ENCODE data around the gene YY1AP1.
"Not testable (repeated sequence)": the region's sequence is repeated elsewhere in the genome, so short reads cannot be mapped to it uniquely, and the experiment has no call there.

YY1AP1 gene

DNA sequence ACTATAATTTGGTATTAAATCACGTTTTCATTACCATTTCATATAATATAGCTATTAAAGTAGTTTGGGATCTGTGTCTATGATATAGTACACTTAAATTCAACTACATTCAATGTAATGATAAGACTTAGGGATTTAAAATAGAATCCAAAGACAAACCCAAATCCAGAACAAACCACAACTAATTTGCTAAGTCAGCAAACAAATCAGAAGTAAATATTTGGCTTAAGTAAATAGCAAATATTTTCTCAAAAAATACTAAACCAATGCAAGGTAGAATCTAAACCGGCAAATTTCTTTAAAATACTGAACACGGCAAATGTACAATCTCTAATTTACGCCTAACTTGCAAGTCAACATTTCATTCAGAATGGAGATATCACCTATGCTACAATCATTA is 16.8 kb downstream of the YY1AP1 start:
- H3K9ac ChIP-seq (ENCODE audit: low read length in 2 of 2), result no peak overlapping the region
- no peaks in the 10 kb centered on the region for H3K27me3 ChIP-seq (ENCODE audit: control insufficient read depth in 1 of 2, insufficient read depth in 2 of 2, low read length in 2 of 2)
- H3K36me3 ChIP-seq (ENCODE audit: control insufficient read depth in 2 of 2, insufficient read depth in 2 of 2, low read length in 2 of 2), result peaks cover 61 to 70% of the 10 kb centered on the region in 2 donors
- H3K9me3 ChIP-seq (ENCODE audit: control insufficient read depth in 2 of 2, low read length in 2 of 2), result no peaks in the 10 kb centered on the region
- no peaks in the 10 kb centered on the region for H3K4me1 ChIP-seq (ENCODE audit: control insufficient read depth, insufficient read depth, low read length)
- H3K4me3 ChIP-seq (ENCODE audit: low read length in 2 of 2), result no peak overlapping the region
- H3K27ac ChIP-seq (ENCODE audit: low read length), result no peak overlapping the region

DNA sequence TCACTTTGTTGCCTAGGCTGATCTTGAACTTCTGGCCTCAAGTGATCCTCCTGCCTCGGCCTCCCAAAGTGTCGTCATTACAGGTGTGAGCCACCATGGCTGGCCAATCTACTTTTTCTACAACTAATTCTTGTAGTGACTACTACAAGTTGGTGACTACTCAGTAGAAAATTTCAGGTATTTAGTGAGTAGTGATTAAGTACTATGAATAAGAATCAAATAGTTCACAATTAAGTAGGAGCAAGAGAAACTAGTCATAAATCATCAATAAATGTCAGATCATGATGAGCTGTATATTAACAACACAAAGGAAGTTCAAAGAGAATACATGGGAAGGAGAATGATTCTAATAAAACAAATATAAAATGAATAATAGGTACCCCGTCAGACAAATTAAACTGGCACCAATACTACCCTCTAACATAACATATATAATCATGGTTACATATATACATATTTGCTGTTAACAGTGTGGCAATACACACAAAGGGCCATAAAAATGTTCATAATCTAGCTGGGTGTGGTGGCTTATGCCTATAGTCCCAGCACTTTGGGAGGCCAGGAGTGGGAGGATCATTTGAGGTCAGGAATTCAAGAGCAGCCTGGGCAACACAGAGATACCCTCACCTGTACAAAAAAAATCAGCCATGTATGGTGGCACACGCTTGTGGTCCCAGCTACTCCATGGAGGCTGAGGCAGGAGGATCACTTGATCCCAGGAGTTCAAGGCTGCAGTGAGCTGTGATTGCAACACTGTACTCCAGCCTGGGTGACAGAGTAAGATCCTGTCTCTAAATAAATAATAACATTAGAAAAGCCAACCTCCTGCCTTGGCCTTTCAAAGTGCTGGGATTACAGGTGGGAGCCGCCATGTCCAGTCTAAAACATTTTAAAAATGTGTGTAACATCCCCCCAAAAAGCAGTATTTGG is 19.1 kb downstream of the YY1AP1 start:
- no peaks in the 10 kb centered on the region for H3K27me3 ChIP-seq (ENCODE audit: control insufficient read depth in 1 of 2, insufficient read depth in 2 of 2, low read length in 2 of 2)
- H3K36me3 ChIP-seq (ENCODE audit: control insufficient read depth in 2 of 2, insufficient read depth in 2 of 2, low read length in 2 of 2), result peaks cover 49 to 55% of the 10 kb centered on the region in 2 donors
- H3K4me1 ChIP-seq (ENCODE audit: control insufficient read depth, insufficient read depth, low read length), result no peaks in the 10 kb centered on the region
- H3K9me3 ChIP-seq (ENCODE audit: control insufficient read depth in 2 of 2, low read length in 2 of 2), result no peaks in the 10 kb centered on the region
- no peak overlapping the region for H3K27ac ChIP-seq (ENCODE audit: low read length)
- no peak overlapping the region for H3K9ac ChIP-seq (ENCODE audit: low read length in 2 of 2)
- no peak overlapping the region for H3K4me3 ChIP-seq (ENCODE audit: low read length in 2 of 2)

DNA sequence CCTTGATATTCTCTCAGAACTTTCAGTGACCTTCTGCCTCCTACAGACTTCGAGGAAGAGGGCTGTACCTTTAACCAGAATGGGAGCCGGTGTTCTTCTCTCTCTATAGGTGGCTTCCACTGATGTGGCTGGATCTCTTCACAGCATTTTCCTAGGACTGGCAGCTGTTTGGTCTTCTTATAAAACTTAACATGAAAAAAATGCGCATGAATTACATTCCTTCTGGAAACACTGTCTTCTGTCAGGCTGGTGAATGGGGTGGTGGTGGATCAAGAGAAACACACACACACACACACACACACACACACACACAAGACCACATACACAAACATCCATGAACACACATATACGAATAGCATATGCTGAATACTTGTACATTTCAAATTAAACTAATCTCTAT is 27.3 kb downstream of the YY1AP1 start:
- H3K4me1 ChIP-seq (ENCODE audit: control insufficient read depth, insufficient read depth, low read length); H3K27ac ChIP-seq (ENCODE audit: low read length); H3K9ac ChIP-seq (ENCODE audit: low read length in 2 of 2); H3K27me3 ChIP-seq (ENCODE audit: control insufficient read depth in 1 of 2, insufficient read depth in 2 of 2, low read length in 2 of 2); H3K9me3 ChIP-seq (ENCODE audit: control insufficient read depth in 2 of 2, low read length in 2 of 2); H3K4me3 ChIP-seq (ENCODE audit: low read length in 2 of 2): not testable (repeated sequence)
- peaks cover 29 to 41% of the 10 kb centered on the region in 2 donors for H3K36me3 ChIP-seq (ENCODE audit: control insufficient read depth in 2 of 2, insufficient read depth in 2 of 2, low read length in 2 of 2)

DNA sequence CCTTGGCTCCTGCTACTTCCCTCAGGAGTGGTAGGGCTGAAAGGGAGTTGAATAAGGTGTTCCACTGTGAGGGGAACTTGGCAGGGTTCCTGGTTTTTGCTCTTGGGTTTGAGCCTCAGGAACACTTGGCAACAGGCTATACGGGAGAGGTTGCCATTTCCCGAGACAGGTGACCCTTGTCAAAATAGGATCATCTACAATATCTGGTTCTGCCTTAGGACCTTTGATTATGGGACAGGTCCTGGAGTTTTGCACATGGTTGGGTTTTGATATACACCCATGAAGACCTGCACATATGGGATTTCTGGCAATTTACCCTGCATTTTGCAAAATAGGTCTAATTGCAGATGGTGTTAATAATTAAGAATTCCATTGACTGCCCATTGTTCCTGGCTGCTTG is 31.1 kb downstream of the YY1AP1 start:
- H3K27ac ChIP-seq (ENCODE audit: low read length), result no peak overlapping the region
- H3K4me1 ChIP-seq (ENCODE audit: control insufficient read depth, insufficient read depth, low read length), result no peaks in the 10 kb centered on the region
- H3K27me3 ChIP-seq (ENCODE audit: control insufficient read depth in 1 of 2, insufficient read depth in 2 of 2, low read length in 2 of 2), result no peaks in the 10 kb centered on the region
- no peak overlapping the region for H3K4me3 ChIP-seq (ENCODE audit: low read length in 2 of 2)
- no peaks in the 10 kb centered on the region for H3K9me3 ChIP-seq (ENCODE audit: control insufficient read depth in 2 of 2, low read length in 2 of 2)
- H3K9ac ChIP-seq (ENCODE audit: low read length in 2 of 2), result no peak overlapping the region
- peaks cover 27 to 31% of the 10 kb centered on the region in 2 donors for H3K36me3 ChIP-seq (ENCODE audit: control insufficient read depth in 2 of 2, insufficient read depth in 2 of 2, low read length in 2 of 2)

DNA sequence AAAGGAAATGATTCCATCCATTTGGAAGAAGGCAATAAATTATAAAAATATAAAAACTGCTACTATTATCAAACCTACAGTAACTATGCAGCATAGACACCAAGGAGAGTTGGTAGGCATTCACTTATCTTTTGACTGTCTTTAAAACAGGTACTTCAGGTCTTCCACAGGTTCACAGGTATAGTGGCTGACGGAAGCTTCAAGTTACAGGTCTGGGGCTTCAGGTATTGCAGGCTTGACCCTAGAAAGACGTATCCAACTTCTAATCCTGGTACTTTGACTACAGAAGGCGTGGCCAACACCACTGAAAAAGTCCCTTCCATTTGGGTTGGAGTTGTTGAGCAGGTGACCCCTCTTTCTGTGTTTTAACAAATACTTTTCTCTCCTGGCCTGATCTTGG is 35.6 kb downstream of the YY1AP1 start:
- Histone ChIP-seq H3K36me3 (ENCODE audit: control insufficient read depth in 2 of 2, insufficient read depth in 2 of 2, low read length in 2 of 2) (no peaks in the 10 kb centered on the region), H3K4me1 (ENCODE audit: control insufficient read depth, insufficient read depth, low read length) (no peaks in the 10 kb centered on the region), H3K4me3 (ENCODE audit: low read length in 2 of 2) (no peak overlapping the region), H3K9ac (ENCODE audit: low read length in 2 of 2) (no peak overlapping the region), H3K9me3 (ENCODE audit: control insufficient read depth in 2 of 2, low read length in 2 of 2) (no peaks in the 10 kb centered on the region), H3K27me3 (ENCODE audit: control insufficient read depth in 1 of 2, insufficient read depth in 2 of 2, low read length in 2 of 2) (no peaks in the 10 kb centered on the region), H3K27ac (ENCODE audit: low read length) (no peak overlapping the region)

DNA sequence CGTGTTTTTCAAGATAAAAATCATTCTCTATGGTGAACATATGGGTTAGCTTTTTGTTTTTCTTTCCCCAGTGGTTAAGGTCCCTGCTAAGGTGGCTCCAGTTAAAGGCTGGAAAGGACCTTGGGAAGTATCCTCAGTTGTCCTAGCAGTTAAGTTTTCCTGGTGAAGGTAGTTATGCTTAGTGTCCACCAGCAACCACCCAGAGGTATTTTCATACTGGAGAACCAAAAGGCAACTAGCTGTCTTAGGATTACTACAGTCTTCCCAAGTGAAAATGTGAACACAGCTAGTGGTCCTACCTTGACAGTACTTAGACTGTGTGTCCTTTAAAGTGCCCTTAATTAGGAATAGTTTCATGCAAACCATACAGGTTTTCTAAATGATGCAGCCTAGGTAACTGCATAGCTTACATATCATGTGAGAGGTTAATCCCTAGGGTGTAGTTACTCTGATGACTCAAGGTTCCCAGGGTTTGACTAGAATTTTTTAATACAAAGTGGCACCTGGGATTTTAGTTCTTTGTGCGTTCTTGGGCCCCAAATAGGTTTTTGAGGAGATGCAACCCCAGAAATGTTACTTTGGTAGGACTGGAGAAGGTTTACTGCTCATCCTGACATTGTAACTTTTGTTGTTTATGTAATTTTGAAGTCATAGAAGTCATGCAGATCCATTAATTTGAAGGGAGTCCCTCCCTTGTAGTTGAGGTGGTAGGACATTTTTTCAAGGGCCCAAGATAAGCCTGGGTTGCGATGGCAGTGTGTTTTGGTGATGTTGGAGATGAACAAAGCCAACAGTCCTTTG is 36.5 kb downstream of the YY1AP1 start:
- Histone ChIP-seq H3K36me3 (ENCODE audit: control insufficient read depth in 2 of 2, insufficient read depth in 2 of 2, low read length in 2 of 2) (no peaks in the 10 kb centered on the region), H3K27me3 (ENCODE audit: control insufficient read depth in 1 of 2, insufficient read depth in 2 of 2, low read length in 2 of 2) (no peaks in the 10 kb centered on the region), H3K4me1 (ENCODE audit: control insufficient read depth, insufficient read depth, low read length) (no peaks in the 10 kb centered on the region), H3K9me3 (ENCODE audit: control insufficient read depth in 2 of 2, low read length in 2 of 2) (no peaks in the 10 kb centered on the region), H3K27ac (ENCODE audit: low read length) (no peak overlapping the region), H3K9ac (ENCODE audit: low read length in 2 of 2) (no peak overlapping the region), H3K4me3 (ENCODE audit: low read length in 2 of 2) (no peak overlapping the region)

DNA sequence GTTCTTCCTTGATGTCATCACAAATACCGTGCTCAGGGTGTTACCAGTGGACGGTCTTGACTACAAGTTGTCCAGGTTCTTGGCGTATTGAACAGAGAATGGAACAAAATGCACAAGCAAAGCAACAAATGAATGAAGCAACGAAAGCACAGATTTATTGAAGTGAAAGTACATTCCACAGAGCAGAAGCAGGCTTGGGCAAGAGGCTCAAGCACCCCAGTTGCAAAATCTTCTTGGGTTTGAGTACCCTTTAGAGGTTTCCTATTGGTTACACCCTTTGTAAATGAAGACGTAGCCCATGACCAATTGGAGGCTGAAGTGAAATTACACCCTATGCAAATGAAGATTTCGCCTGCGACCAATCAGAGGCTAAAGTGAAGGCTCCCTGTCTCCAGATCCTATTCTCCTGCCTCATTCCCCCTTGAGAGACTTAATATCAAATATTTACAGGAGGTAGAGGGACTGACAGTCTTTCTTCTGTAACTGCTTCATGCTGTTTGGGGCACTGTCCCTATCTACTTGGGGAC is 38.3 kb downstream of the YY1AP1 start:
- Histone ChIP-seq H3K4me1 (ENCODE audit: control insufficient read depth, insufficient read depth, low read length) (peaks cover 6% of the 10 kb centered on the region), H3K9ac (ENCODE audit: low read length in 2 of 2) (no peak overlapping the region), H3K36me3 (ENCODE audit: control insufficient read depth in 2 of 2, insufficient read depth in 2 of 2, low read length in 2 of 2) (no peaks in the 10 kb centered on the region), H3K27ac (ENCODE audit: low read length) (no peak overlapping the region), H3K9me3 (ENCODE audit: control insufficient read depth in 2 of 2, low read length in 2 of 2) (no peaks in the 10 kb centered on the region), H3K4me3 (ENCODE audit: low read length in 2 of 2) (no peak overlapping the region), H3K27me3 (ENCODE audit: control insufficient read depth in 1 of 2, insufficient read depth in 2 of 2, low read length in 2 of 2) (no peaks in the 10 kb centered on the region)

DNA sequence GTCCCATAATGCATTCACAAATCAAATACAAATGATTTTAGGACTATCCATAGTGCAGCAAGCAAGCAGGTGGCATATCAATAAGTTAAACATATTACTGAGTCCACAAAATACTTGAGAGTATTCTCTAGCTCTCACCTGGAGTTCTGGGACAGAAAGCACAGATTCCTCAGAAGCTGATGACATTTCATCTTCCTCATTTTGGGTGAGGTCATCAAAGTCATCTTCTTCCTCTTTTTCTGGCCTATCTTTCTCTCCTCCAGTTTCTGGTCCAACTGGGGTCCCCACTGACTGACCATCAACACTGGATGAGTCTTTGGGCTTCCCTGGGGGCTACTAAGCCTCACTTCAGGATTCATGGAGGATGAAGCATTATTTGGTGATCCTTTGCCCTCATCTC is 38.9 kb downstream of the YY1AP1 start:
- Histone ChIP-seq H3K27me3 (ENCODE audit: control insufficient read depth in 1 of 2, insufficient read depth in 2 of 2, low read length in 2 of 2) (no peaks in the 10 kb centered on the region), H3K4me3 (ENCODE audit: low read length in 2 of 2) (no peak overlapping the region), H3K36me3 (ENCODE audit: control insufficient read depth in 2 of 2, insufficient read depth in 2 of 2, low read length in 2 of 2) (no peaks in the 10 kb centered on the region), H3K4me1 (ENCODE audit: control insufficient read depth, insufficient read depth, low read length) (peaks cover 12% of the 10 kb centered on the region), H3K9ac (ENCODE audit: low read length in 2 of 2) (no peak overlapping the region), H3K27ac (ENCODE audit: low read length) (no peak overlapping the region), H3K9me3 (ENCODE audit: control insufficient read depth in 2 of 2, low read length in 2 of 2) (no peaks in the 10 kb centered on the region)

DNA sequence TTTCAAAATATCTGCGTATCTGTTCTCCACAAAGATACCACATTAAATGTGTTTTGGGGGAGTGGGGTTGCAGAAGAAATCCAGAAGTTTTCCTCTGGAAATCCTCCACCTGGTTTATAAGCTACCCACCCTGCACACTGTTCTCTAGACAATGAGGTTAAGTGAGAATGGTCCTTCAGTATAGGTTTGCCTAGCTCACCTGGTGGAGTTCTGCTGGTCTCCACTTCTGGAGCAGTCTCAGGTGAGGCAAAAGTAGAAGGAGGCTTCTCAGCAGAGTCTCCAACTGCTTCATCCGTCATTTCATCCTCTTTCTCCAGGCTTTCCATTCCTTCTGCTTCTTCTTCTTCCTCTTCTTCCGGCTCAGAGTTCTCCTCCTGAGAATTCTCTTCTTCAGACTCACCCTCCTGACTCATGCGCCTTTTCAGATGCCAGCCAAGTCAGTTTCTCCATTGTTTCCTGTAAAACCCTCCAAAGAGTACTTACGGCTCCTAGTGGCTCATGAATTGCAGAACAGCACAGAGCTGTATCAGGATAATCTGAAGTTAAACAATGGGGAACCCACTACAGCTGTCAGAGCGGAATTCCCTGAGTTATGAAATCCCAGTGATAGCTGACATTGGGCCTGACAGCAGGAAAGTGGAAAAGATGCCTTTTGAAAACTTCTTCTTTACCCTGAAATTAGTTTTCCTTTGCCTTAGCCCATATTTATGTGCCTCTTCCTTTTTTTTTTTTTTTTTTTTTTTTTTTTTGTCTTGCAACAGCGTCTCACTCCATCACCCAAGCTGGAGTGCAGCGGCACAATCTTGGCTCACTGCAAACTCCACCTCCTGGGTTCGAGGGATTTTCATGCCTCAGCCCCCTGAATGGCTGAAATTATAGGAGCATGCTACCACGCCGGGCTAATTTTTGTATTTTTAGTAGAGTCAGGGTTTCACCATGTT is 40.1 kb downstream of the YY1AP1 start:
- no peaks in the 10 kb centered on the region for H3K36me3 ChIP-seq (ENCODE audit: control insufficient read depth in 2 of 2, insufficient read depth in 2 of 2, low read length in 2 of 2)
- no peaks in the 10 kb centered on the region for H3K9me3 ChIP-seq (ENCODE audit: control insufficient read depth in 2 of 2, low read length in 2 of 2)
- H3K9ac ChIP-seq (ENCODE audit: low read length in 2 of 2), result no peak overlapping the region
- H3K4me3 ChIP-seq (ENCODE audit: low read length in 2 of 2), result peak overlapping the region in 1 of 2 donors; percentile 49
- no peaks in the 10 kb centered on the region for H3K27me3 ChIP-seq (ENCODE audit: control insufficient read depth in 1 of 2, insufficient read depth in 2 of 2, low read length in 2 of 2)
- peaks cover 13% of the 10 kb centered on the region for H3K4me1 ChIP-seq (ENCODE audit: control insufficient read depth, insufficient read depth, low read length)
- H3K27ac ChIP-seq (ENCODE audit: low read length), result no peak overlapping the region

DNA sequence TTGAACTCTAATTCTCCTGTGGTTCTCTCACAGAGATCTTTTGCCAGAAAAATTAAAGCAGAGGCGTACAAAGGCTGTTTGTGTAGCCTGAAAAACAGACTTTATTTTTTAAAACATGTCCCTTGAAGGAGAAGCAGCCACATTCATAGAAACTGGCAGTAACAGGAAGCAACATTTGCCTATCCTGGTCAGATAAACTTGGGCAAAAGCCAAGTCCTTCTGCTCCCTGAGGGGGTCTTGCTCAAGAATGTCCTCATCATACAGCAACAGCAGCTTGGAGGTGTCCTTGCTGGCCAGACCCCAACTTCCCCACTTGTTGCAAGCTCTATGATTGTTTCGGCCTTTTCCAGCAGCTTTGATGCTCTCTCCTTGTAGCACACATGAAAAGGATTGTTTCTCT is 42.3 kb downstream of the YY1AP1 start:
- H3K36me3 ChIP-seq (ENCODE audit: control insufficient read depth in 2 of 2, insufficient read depth in 2 of 2, low read length in 2 of 2), result no peaks in the 10 kb centered on the region
- no peak overlapping the region for H3K4me3 ChIP-seq (ENCODE audit: low read length in 2 of 2)
- H3K9ac ChIP-seq (ENCODE audit: low read length in 2 of 2), result no peak overlapping the region
- H3K4me1 ChIP-seq (ENCODE audit: control insufficient read depth, insufficient read depth, low read length), result peaks cover 13% of the 10 kb centered on the region
- no peaks in the 10 kb centered on the region for H3K27me3 ChIP-seq (ENCODE audit: control insufficient read depth in 1 of 2, insufficient read depth in 2 of 2, low read length in 2 of 2)
- H3K27ac ChIP-seq (ENCODE audit: low read length), result peak overlapping the region; percentile 71
- H3K9me3 ChIP-seq (ENCODE audit: control insufficient read depth in 2 of 2, low read length in 2 of 2), result peaks cover 0 to 5% of the 10 kb centered on the region in 2 donors

Measured in stomach smooth muscle (tissue), 2 donors.